ENCODE results near the gene PRIM1.
"Not testable (repeated sequence)": the region's sequence is repeated elsewhere in the genome, so short reads cannot be mapped to it uniquely, and the experiment has no call there.

Gene PRIM1

GRCh38 chr12:56759263-56759908 is 7.3 kb upstream of the PRIM1 start:
- DNase-seq: no peak

- no peak for DNase-seq
Measured at GRCh38 chr12:56758728-56759262, 6.7 kb upstream of the PRIM1 start.

GRCh38 chr12:56757971-56758370 is 5.8 kb upstream of the PRIM1 start:
- not testable (repeated sequence) for DNase-seq

- no peak for DNase-seq
Measured at GRCh38 chr12:56753566-56753965, 1.4 kb upstream of the PRIM1 start.

- DNase-seq: not testable (repeated sequence)
Measured at GRCh38 chr12:56750596-56750995, 1.5 kb downstream of the PRIM1 start.

GRCh38 chr12:56749853-56750252 is 2.3 kb downstream of the PRIM1 start:
- DNase-seq: no peak

GRCh38 chr12:56749359-56749758 is 2.8 kb downstream of the PRIM1 start:
- DNase-seq: no peak

GRCh38 chr12:56728139-56728861 is 23.8 kb downstream of the PRIM1 start:
- no peak for DNase-seq

- not testable (repeated sequence) for DNase-seq
Measured at GRCh38 chr12:56726196-56726675, 25.9 kb downstream of the PRIM1 start.

GRCh38 chr12:56725723-56726102 is 26.4 kb downstream of the PRIM1 start:
- no peak for DNase-seq

- DNase-seq: peak; percentile 93 to 98
Measured at GRCh38 chr12:56724972-56725722, 27.0 kb downstream of the PRIM1 start, which contains the start of gene NACA. Gene NACA (minus strand): TSS chr12:56725299. CDS start chr12:56724521, 778 bp downstream.

- peak in 1 of 2 experiments; percentile 58 for DNase-seq
Measured at GRCh38 chr12:56724701-56724971, 27.5 kb downstream of the PRIM1 start.

- no peak for DNase-seq
Measured at GRCh38 chr12:56723889-56724700, 28.0 kb downstream of the PRIM1 start.

GRCh38 chr12:56723352-56723751 is 28.8 kb downstream of the PRIM1 start:
- no peak for DNase-seq

- no peak for DNase-seq
Measured at GRCh38 chr12:56722832-56723231, 29.3 kb downstream of the PRIM1 start.

- no peak for DNase-seq
Measured at GRCh38 chr12:56721721-56722120, 30.4 kb downstream of the PRIM1 start.

- DNase-seq: no peak
Measured at GRCh38 chr12:56721216-56721615, 30.9 kb downstream of the PRIM1 start.

- no peak for DNase-seq
Measured at GRCh38 chr12:56720731-56721151, 31.4 kb downstream of the PRIM1 start.

GRCh38 chr12:56719056-56719455 is 33.1 kb downstream of the PRIM1 start:
- no peak for DNase-seq

GRCh38 chr12:56718636-56719035 is 33.5 kb downstream of the PRIM1 start:
- no peak for DNase-seq

- no peak for DNase-seq
Measured at GRCh38 chr12:56718149-56718548, 34.0 kb downstream of the PRIM1 start.
